DMS53 treated with DMSO at 0.1 percent for 48 hours (cell line): ENCODE results near the gene PRRC1.
A peak's percentile ranks its signal among the peaks of the same experiment; 100 is the strongest.

ENCODE experiments used
- DNase-seq: peaks from one replicate; lab custom pipeline; 2025; ENCODE audit not compliant: unreplicated experiment; lab: John Stamatoyannopoulos, UW

PRRC1 gene

GRCh38 chr5:127517480-127518318, at the start of gene PRRC1:
Gene PRRC1 (plus strand): TSS chr5:127517640. CDS start chr5:127523480, 5,840 bp downstream.
- DNase-seq = peak; percentile 63

- DNase-seq = no peak
Observed at GRCh38 chr5:127471211-127471610, 46.2 kb upstream of the PRRC1 start.

DNA sequence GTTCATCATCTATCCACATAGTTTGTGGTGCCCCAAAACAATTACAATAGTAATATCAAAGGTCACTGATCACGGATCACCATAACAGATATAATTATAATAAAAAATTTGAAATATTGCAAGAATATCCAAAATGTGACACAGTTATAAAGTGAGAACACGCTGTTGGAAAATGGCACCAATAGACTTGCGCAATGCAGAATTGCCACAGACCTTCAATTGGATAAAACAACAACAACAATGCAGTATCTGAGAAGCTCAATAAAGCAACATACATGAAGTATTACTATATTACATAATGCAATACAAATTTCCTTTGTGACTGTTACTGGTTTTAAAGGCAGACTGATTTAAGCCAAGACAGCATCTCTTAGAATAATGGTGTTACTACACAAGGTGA, 44.7 kb upstream of the PRRC1 start:
- no peak for DNase-seq

DNA sequence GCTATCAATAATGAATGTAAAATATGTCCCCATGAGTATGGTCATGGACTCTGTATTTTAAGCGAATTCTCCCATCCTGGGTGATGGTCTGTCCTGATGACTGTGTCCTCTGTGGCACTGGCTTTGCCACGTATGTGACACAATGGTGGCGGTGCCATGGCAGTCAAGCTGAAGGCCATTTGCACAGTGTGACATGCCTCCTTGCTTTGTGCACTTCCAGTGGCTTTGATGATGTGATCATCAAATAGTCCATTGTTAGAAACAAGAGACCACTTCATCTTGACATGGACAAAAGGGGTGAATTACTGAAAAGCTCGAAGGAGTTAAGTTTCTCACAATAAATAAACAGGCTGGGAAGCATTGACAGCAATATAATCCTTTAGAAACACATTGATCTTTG, 31.0 kb upstream of the PRRC1 start:
- DNase-seq = no peak

DNA sequence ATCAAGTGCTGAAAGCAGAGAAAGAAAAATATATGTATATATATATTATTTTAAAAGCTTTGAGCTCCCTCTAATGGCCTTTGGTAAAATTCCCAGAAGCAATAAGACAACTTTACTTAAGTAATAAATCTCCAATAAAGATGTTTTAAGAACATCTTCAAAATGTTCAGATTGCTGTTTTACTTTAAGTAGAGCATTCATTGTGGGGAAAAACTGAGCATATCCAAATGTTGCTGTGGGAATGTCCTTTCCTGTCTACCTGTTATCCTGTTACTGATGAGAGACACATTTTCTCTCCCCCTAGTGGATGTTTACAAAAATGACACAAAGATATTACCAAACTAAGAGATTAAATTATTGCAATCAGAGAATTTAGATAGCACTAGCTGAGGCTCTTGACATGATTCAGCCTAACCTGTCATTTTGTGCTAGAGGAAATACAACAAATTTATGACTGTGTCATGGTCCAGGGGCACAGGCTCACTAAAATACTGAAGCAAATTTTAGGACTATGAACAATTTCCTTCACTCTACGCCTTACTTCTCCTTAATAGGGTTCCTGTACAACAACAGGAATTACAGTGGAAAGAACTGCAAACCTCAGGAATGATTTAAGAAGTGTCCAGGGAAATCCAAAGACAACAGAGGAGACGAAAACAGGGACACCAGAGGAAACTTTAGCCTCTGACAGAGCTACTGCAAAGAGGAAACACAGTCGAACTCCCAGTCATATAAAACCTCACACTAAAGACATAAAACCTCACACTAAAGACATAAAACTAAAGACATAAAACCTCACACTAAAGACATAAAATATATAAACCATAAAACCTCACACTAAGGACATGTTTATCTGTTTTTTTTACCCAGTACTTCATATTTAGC, 24.3 kb upstream of the PRRC1 start:
- DNase-seq = peak; percentile 92

GRCh38 chr5:127498548-127498947, 18.9 kb upstream of the PRRC1 start:
- no peak for DNase-seq

- no peak for DNase-seq
Observed at GRCh38 chr5:127505905-127506304, 11.5 kb upstream of the PRRC1 start.

GRCh38 chr5:127506616-127507015, 10.8 kb upstream of the PRRC1 start:
- DNase-seq = no peak

DNA sequence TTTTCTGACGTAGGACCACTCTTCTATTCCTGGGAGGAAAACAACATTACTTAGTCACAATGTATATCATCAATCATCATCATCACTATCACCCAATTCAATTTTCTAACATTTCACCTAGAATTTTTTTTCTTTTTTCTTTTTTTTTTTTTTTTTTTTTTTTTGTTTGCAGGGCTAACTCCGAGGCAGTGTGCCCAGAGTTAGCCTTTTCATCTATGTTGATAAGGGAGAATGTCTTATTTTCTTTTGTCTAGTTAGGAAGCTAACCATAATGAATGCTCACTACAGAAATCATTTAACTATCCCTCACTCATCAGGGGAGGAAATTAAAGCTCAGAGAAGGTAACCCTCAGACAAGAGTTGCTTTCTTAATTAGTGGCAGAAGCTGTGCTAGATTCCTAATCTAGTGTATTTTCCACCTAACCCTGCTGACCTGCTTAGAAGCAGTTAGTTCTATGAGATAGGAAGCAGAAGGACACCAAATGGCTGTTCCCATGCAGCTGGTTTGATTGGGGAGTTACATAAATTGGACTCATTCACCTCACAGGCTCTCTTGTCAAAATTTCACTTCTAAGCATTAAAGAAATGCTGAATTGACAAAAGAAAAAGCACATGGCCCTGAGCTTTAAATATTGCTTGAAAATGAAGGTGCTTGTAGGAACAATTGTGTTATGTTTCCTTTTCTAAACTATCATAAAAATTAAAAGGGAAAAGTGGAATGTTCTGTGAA, 8.6 kb upstream of the PRRC1 start:
- no peak for DNase-seq

- DNase-seq = no peak
Observed at GRCh38 chr5:127513408-127513970, 4.0 kb upstream of the PRRC1 start.

DNA sequence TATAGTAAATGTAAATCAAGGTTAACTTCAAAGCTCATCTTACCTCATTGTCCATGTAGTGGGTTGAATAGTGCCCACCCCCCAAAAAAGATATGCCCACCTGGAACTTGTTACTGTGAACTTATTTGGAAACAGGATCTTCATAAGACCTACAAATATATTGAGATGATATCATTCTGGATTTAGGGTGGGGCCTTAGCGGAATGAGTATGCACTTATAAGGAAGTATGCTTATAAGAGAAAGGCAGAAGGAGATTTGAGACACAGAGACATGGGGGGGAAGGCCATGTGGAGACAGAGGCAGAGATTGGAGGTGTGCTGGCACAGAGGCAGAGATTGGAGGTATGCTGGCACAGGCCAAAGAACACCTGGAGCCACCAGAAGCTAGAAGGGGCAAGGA, 2.6 kb upstream of the PRRC1 start:
- no peak for DNase-seq

- DNase-seq = peak; percentile 93
Observed at GRCh38 chr5:127515693-127516440, 1.6 kb upstream of the PRRC1 start.

DNA sequence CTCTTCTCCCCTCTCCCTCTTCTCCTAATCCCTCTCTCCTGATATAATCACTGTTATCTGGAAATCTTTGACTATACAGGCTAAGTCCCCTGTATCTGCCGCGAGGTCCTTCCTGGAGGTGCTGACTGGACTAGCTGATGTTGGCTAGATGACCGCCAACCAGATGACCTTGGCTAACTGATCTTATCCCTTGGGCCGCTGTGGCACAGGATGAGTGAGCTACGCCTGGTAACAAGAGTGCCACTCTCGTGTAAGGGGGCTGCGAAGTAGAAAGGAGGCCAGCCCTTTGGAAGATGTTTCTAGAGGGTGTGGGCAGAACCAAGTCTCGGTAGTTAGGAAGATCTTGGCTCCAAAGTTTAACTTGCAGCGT, 345 bp upstream of the PRRC1 start:
- peak; percentile 32 for DNase-seq

DNA sequence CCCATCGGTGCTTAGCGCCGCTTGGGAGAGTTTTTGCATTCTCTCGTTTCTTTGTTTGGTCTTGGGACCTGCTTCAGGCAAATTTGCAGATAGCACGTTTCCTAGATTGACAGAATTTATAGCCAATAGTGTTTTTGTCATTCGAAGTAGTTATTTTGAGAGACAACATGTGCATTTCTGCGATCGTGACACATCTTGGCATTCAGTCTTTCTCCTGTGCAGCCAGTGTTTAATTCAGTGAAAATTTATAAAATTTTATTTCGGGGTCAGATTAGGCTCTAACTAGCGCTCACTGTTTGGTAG, 830 bp downstream of the PRRC1 start:
- no peak for DNase-seq

DNA sequence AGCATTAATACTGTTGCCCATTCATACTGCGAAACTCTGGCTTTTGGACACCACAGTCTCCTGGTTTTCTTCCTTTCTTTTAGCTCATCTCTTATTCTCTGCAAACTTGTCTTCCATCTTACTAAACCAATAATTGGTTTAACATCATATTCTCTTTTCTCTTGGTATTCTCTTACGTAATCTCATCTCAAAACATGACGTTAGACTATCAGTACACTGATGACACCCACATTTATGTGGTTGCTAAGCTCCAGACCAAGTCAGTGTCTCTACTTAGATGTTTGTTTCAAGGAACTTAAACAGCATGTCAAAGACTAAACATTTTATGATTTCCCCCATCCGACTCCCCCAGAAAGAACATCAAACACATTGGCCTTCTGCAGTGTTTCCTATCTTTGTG, 2.1 kb downstream of the PRRC1 start:
- DNase-seq = no peak

DNA sequence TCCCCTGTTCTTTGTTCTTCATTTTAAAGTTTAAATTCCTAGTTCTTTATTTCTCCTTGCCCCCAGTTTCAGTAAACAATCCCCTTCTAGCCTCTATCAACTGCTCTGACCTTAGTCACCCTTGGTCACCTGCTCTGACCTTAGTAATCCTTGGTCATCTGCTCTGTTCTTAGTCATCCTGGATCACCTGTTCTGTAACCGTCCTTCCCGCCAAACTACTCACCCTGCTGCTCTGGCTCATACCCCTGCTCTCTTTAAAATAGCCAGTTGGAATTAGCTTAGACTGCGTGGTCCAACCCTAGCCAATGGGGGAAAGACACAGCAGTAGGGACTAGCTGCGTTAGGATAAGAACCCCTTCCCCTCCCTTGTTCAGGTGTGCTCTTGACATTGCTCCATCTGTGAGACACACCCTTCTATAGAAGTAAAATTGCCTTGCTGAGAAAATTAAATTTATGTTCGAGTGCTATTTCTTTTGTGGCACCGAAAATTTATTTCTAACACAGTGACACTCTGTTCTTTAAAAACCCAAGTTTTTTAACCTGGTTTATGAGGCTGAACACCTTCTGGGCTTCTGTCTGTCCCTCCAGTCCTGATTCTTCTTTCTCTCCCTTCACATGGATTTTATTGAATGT, 3.8 kb downstream of the PRRC1 start:
- no peak for DNase-seq

DNA sequence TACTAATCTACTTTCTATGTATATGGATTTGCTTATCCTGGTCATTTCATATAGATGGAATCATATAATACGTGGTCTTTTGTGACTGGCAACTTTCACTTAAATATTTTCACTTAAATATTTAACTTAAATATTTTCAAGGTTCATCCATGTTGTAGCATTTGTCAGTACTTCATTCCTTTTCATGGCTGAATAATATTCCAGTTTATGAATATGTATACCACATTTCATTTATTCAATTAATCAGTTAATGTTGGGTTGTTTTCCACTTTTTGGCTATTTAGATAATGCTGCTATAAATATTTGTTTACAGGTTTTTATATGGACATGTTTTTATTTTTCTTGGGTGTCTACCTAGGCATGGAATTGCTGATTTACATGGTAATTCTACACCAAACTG, 7.7 kb downstream of the PRRC1 start:
- no peak for DNase-seq

DNA sequence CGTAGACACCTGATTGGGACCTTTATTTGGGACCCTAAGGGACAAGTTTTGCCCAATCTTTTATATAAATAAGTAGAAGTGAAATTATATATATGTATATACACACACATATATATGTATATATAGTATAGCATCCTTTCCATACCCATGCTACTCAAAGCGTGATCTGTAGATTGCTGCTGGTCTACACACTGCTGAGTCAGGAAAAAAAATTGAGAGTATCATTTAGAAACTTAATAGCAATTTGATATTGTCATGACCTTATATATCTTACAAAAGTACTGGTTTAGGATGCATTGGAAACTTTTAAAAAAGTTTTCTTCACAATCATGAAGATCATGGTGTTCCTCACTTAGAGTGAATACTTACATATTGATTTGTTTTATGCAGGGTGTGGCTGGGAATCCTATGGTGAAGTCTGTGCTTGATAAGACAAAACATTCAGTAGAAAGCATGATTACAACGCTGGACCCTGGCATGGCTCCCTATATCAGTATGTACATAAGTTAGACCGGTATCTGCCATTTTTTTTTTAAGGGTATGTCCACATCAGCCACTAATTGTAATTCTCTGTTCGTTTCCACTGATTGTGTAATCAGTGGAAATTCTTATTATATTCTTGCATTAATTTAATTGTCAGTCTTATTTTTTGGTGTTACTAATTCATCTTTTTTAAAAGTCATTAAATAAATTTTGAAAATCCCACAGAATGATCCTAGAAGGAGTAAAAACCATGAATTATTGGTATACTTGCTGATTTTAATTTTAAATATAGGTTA, 12.7 kb downstream of the PRRC1 start:
- no peak for DNase-seq

GRCh38 chr5:127536687-127537086, 19.2 kb downstream of the PRRC1 start:
- no peak for DNase-seq
